Left forelimb (tissue), 1 donor: Measurements from ENCODE around the gene ORC2.

ENCODE experiments used
- DNase-seq: peaks from one replicate; pipeline ENCODE4 v3.0.0-alpha.2; 2018; ENCODE audit warnings: low spot score

The ORC2 gene

DNA sequence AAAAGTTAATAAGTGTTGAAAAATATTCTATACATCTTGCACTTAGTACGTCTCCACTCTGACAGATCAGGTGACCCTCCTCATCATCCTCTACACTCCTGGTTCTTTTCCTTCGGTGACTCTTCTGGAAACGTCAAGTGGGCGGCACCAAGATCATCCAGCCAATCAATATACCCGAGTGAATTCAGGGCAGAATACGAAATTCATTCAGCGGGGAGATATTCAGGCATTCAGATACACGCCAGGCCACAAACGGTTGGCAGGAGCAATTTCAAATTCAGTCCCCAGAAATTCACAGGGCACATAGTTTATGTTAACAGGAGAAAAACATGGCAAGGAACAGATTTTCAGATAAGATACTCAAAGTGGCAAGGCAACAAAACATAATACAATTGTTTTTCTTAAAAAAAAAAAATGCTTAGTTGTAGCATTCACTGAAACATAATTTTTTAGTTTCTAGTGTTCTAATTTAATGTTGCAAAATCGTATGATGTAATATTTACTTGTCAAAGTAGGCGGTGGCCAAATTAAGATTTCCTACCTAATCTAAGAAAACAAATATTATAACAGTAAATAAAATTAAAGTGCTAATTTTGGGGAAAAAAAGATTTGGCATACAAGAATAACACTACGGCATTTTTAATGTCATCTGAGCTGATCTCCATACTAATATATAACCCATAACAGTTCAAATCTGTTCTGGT is 103.2 kb downstream of the ORC2 start:
- DNase-seq: no peak
